ENCODE measurements around the gene KRTAP6-2.

The KRTAP6-2 gene

GRCh38 chr21:30582870-30583269 is 15.8 kb downstream of the KRTAP6-2 start:
- no peak for TF ChIP-seq CTCF (IDR thresholded peaks at IDR 0.05; ENCODE audit: insufficient read depth, low read length)
- Histone ChIP-seq H3K27ac (replicated peaks) (no peak overlapping the region), H3K27me3 (ENCODE audit: insufficient read depth, poor library complexity, severe bottlenecking) (no peaks in the 10 kb centered on the region), H3K4me3 (replicated peaks; ENCODE audit: insufficient read depth, low read length) (no peak overlapping the region)
- DNase-seq (ENCODE audit: low read depth in 1 of 2, low spot score in 1 of 2) = no peak

- H3K27ac ChIP-seq (replicated peaks) = no peak overlapping the region
- TF ChIP-seq SPI1 (IDR thresholded peaks at IDR 0.05; ENCODE audit: borderline replicate concordance, low read depth) = no peak
- no peak for DNase-seq (ENCODE audit: low read depth in 1 of 2, low spot score in 1 of 2)
- H3K4me3 ChIP-seq (replicated peaks; ENCODE audit: insufficient read depth, low read length) = no peak overlapping the region
- no peaks in the 10 kb centered on the region for H3K27me3 ChIP-seq (ENCODE audit: insufficient read depth, poor library complexity, severe bottlenecking)
These were observed 18.6 kb downstream of the KRTAP6-2 start for GRCh38 chr21:30580132-30580531.

- Histone ChIP-seq H3K4me3 (replicated peaks; ENCODE audit: insufficient read depth, low read length) (no peak overlapping the region), H3K27ac (replicated peaks) (no peak overlapping the region), H3K27me3 (ENCODE audit: insufficient read depth, poor library complexity, severe bottlenecking) (no peaks in the 10 kb centered on the region)
- no peak for TF ChIP-seq REST (IDR thresholded peaks at IDR 0.05; ENCODE audit: insufficient replicate concordance, low read depth)
- no peak for TF ChIP-seq SPI1 (IDR thresholded peaks at IDR 0.05; ENCODE audit: borderline replicate concordance, low read depth)
- TF ChIP-seq CTCF (IDR thresholded peaks at IDR 0.05; ENCODE audit: insufficient read depth, low read length) = no peak
- TF ChIP-seq GABPA (IDR thresholded peaks at IDR 0.05; ENCODE audit: low read depth) = no peak
- no peak for TF ChIP-seq POLR2AphosphoS5 (IDR thresholded peaks at IDR 0.05; ENCODE audit: low read depth)
- DNase-seq (ENCODE audit: low read depth in 1 of 2, low spot score in 1 of 2) = no peak
These were observed 19.4 kb downstream of the KRTAP6-2 start for GRCh38 chr21:30579346-30579745.

GRCh38 chr21:30577766-30578165 is 20.9 kb downstream of the KRTAP6-2 start:
- no peak overlapping the region for H3K27ac ChIP-seq (replicated peaks)
- TF ChIP-seq GABPA (IDR thresholded peaks at IDR 0.05; ENCODE audit: low read depth) = no peak
- no peak for TF ChIP-seq REST (IDR thresholded peaks at IDR 0.05; ENCODE audit: insufficient replicate concordance, low read depth)
- TF ChIP-seq POLR2AphosphoS5 (IDR thresholded peaks at IDR 0.05; ENCODE audit: low read depth) = no peak
- TF ChIP-seq SPI1 (IDR thresholded peaks at IDR 0.05; ENCODE audit: borderline replicate concordance, low read depth) = no peak
- no peak for TF ChIP-seq CTCF (IDR thresholded peaks at IDR 0.05; ENCODE audit: insufficient read depth, low read length)
- no peak for DNase-seq (ENCODE audit: low read depth in 1 of 2, low spot score in 1 of 2)
- no peaks in the 10 kb centered on the region for H3K27me3 ChIP-seq (ENCODE audit: insufficient read depth, poor library complexity, severe bottlenecking)
- no peak overlapping the region for H3K4me3 ChIP-seq (replicated peaks; ENCODE audit: insufficient read depth, low read length)
